ENCODE results near the gene DUSP18.

DUSP18 gene

GRCh38 chr22:30667494-30668385 lies at the start of gene DUSP18:
Gene DUSP18, minus strand, starts transcription at chr22:30667875. Its CDS starts 3,872 bp downstream, at chr22:30664003.
- TF ChIP-seq GATA2 (IDR thresholded peaks at IDR 0.05; ENCODE audit: low read depth, low read length), result no peak
- TF ChIP-seq GATA3 (IDR thresholded peaks at IDR 0.05; ENCODE audit: low read depth, low read length), result no peak

GRCh38 chr22:30714062-30714461 lies 46.4 kb upstream of the DUSP18 start:
- TF ChIP-seq GATA2 (IDR thresholded peaks at IDR 0.05; ENCODE audit: low read depth, low read length) (no peak), GATA3 (IDR thresholded peaks at IDR 0.05; ENCODE audit: low read depth, low read length) (no peak)

GRCh38 chr22:30712094-30712493 lies 44.4 kb upstream of the DUSP18 start:
- TF ChIP-seq GATA2 (IDR thresholded peaks at IDR 0.05; ENCODE audit: low read depth, low read length), result no peak
- TF ChIP-seq GATA3 (IDR thresholded peaks at IDR 0.05; ENCODE audit: low read depth, low read length), result no peak

- TF ChIP-seq GATA2 (IDR thresholded peaks at IDR 0.05; ENCODE audit: low read depth, low read length) (no peak), GATA3 (IDR thresholded peaks at IDR 0.05; ENCODE audit: low read depth, low read length) (no peak)
Measured at GRCh38 chr22:30705710-30706651, 38.3 kb upstream of the DUSP18 start.

- TF ChIP-seq GATA2 (IDR thresholded peaks at IDR 0.05; ENCODE audit: low read depth, low read length) (no peak), GATA3 (IDR thresholded peaks at IDR 0.05; ENCODE audit: low read depth, low read length) (no peak)
Measured at GRCh38 chr22:30704978-30705377, 37.3 kb upstream of the DUSP18 start.

GRCh38 chr22:30702856-30703255 lies 35.2 kb upstream of the DUSP18 start:
- TF ChIP-seq GATA3 (IDR thresholded peaks at IDR 0.05; ENCODE audit: low read depth, low read length) (no peak), GATA2 (IDR thresholded peaks at IDR 0.05; ENCODE audit: low read depth, low read length) (no peak)

GRCh38 chr22:30701872-30702271 lies 34.2 kb upstream of the DUSP18 start:
- no peak for TF ChIP-seq GATA3 (IDR thresholded peaks at IDR 0.05; ENCODE audit: low read depth, low read length)
- no peak for TF ChIP-seq GATA2 (IDR thresholded peaks at IDR 0.05; ENCODE audit: low read depth, low read length)

GRCh38 chr22:30697975-30698374 lies 30.3 kb upstream of the DUSP18 start:
- TF ChIP-seq GATA3 (IDR thresholded peaks at IDR 0.05; ENCODE audit: low read depth, low read length) (no peak), GATA2 (IDR thresholded peaks at IDR 0.05; ENCODE audit: low read depth, low read length) (no peak)

GRCh38 chr22:30695871-30696655 lies 28.4 kb upstream of the DUSP18 start:
- TF ChIP-seq GATA3 (IDR thresholded peaks at IDR 0.05; ENCODE audit: low read depth, low read length) (no peak), GATA2 (IDR thresholded peaks at IDR 0.05; ENCODE audit: low read depth, low read length) (no peak)

GRCh38 chr22:30695351-30695851 lies 27.7 kb upstream of the DUSP18 start:
- TF ChIP-seq GATA3 (IDR thresholded peaks at IDR 0.05; ENCODE audit: low read depth, low read length) (no peak), GATA2 (IDR thresholded peaks at IDR 0.05; ENCODE audit: low read depth, low read length) (no peak)

- TF ChIP-seq GATA3 (IDR thresholded peaks at IDR 0.05; ENCODE audit: low read depth, low read length) (no peak), GATA2 (IDR thresholded peaks at IDR 0.05; ENCODE audit: low read depth, low read length) (no peak)
Measured at GRCh38 chr22:30694640-30695350, 27.1 kb upstream of the DUSP18 start, which contains the start of gene OSBP2. Gene OSBP2, plus strand, starts transcription at chr22:30694874. Its CDS starts 36 bp downstream, at chr22:30694910.

GRCh38 chr22:30694171-30694639 lies 26.5 kb upstream of the DUSP18 start:
- TF ChIP-seq GATA2 (IDR thresholded peaks at IDR 0.05; ENCODE audit: low read depth, low read length) (no peak), GATA3 (IDR thresholded peaks at IDR 0.05; ENCODE audit: low read depth, low read length) (no peak)

- TF ChIP-seq GATA2 (IDR thresholded peaks at IDR 0.05; ENCODE audit: low read depth, low read length) (no peak), GATA3 (IDR thresholded peaks at IDR 0.05; ENCODE audit: low read depth, low read length) (no peak)
Measured at GRCh38 chr22:30691204-30691603, 23.5 kb upstream of the DUSP18 start.

All from SH-SY5Y (cell line).